Astrocyte of the cerebellum (primary cell): ENCODE measurements around the gene FOXP4.

Experiments used
- DNase-seq: peaks from one replicate; pipeline ENCODE4 v3.0.0-alpha.2; 2011; ENCODE audit warnings: low read depth
- H3K4me3 ChIP-seq: 2 replicates; pipeline ENCODE4 v1.5.1; 2011; ENCODE audit warnings: mild to moderate bottlenecking, low read depth, low read length, moderate library complexity
- in situ Hi-C: cut with HindIII; loops from 2 replicates; pipeline ENCODE4 v1.10.0; 2017; ENCODE audit warnings: low sequenced_read_pairs
- TF ChIP-seq, protein P1 (sequence below): IDR thresholded peaks from 2 replicates; pipeline ENCODE4 v1.5.1; 2012; ENCODE audit warnings: low read length, low read depth, moderate library complexity, mild to moderate bottlenecking; ENCODE audit errors: missing control alignments

FOXP4 gene

DNA sequence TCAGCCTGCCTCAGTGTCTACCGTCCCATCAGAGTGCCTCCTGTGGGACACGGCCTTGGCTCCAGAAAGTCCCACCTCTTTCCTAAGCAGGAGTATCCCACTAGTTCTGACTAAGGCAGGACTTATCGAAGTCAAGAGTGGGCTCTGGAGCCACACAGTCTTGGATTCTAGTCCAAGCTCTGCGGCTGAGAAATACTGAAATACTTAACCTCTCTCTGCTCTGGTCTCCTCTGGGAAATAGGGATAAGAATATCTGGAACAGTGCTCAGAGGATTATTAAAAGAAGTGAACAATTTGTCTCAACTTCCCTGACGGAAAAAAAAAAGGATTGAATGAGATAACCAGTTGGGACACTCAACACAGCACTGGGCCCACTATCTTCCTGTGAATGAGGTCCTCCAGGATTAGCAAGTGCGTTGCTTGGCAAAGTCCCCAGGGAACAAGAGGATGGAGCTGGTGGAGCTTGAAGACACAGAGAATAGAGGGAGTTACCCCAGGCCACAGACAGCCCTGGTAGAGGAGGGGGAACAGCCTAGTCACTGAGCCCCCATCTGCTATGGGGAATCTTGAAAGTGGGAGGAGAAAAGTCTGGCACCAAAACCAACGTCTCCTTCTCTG lies 34.6 kb upstream of the FOXP4 start:
- DNase-seq: no peak
- TF ChIP-seq, protein P1, sequence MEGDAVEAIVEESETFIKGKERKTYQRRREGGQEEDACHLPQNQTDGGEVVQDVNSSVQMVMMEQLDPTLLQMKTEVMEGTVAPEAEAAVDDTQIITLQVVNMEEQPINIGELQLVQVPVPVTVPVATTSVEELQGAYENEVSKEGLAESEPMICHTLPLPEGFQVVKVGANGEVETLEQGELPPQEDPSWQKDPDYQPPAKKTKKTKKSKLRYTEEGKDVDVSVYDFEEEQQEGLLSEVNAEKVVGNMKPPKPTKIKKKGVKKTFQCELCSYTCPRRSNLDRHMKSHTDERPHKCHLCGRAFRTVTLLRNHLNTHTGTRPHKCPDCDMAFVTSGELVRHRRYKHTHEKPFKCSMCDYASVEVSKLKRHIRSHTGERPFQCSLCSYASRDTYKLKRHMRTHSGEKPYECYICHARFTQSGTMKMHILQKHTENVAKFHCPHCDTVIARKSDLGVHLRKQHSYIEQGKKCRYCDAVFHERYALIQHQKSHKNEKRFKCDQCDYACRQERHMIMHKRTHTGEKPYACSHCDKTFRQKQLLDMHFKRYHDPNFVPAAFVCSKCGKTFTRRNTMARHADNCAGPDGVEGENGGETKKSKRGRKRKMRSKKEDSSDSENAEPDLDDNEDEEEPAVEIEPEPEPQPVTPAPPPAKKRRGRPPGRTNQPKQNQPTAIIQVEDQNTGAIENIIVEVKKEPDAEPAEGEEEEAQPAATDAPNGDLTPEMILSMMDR: no peak
- in situ Hi-C loops: no loop called here
- no peak overlapping the region for H3K4me3 ChIP-seq

DNA sequence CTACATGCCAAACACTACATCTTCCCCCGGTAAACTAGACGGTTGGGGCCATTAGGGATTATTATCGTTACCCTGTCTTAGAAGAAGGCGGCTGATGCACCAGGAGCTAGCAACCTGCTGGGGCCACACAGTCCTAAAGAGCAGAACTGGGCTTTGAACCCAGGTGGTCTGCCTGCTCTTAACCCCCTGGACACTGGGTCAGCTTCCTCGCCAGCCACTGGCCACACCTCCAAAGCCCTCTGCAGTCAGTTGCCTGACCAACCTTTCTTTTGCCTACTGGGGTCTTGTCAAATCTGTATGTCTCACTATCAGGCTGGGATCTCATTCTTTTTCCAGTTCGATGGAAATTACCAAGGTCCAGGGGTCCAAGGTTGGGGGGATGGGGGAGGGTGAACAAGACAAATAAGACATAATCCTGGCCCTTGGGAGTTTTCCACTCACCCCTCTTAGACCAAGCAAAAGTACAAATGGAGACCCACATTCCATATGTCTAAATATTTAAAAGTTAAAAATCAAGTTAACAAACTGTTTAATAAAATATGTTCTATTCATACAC lies 34.0 kb upstream of the FOXP4 start:
- no peak for DNase-seq
- in situ Hi-C loops: no loop called here
- TF ChIP-seq, protein P1: no peak
- H3K4me3 ChIP-seq: no peak overlapping the region

DNA sequence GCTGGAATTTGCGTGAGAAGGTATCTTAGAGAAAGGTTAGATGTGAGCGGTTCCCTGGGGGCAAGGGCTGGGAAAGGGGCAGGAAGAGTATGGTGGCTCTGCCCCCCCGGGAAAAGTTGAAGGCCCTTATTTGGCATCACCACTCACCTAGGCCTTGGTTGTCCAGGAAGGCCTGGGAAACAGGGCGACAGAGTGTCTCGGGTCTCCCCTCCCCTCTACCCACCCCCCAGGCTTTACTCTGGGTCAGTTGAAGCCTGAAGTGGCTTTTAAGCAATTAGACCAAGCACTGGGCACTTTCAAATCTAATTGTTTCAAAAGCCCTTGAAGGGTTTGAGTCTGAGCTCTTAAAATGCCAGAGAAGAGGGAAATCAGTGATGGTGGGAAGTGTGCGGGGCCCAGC lies 30.2 kb upstream of the FOXP4 start:
- in situ Hi-C loops: no loop called here
- no peak for DNase-seq
- TF ChIP-seq, protein P1: no peak
- H3K4me3 ChIP-seq: no peak overlapping the region

DNA sequence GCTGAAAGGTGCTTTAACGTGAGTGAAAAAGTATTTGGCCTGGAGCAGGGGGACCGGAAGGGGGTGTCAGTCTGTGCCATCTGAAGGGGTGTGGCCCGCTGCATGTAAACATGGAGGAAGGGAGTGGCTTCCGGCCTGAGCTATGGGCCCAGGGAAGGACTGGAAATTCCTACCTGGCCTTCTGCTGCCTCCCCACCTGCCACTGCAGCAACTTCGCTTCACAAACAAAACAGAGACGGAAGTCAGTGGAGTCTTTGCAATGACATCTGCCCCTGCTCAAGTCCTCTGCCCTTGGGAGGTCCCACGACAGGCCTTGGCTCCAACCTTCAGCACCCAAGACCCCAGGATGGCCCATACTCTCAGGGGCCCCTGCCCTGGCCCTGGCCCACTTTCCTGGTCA lies 28.1 kb upstream of the FOXP4 start:
- no peak overlapping the region for H3K4me3 ChIP-seq
- TF ChIP-seq, protein P1: no peak
- DNase-seq: no peak
- in situ Hi-C loops: no loop called here

DNA sequence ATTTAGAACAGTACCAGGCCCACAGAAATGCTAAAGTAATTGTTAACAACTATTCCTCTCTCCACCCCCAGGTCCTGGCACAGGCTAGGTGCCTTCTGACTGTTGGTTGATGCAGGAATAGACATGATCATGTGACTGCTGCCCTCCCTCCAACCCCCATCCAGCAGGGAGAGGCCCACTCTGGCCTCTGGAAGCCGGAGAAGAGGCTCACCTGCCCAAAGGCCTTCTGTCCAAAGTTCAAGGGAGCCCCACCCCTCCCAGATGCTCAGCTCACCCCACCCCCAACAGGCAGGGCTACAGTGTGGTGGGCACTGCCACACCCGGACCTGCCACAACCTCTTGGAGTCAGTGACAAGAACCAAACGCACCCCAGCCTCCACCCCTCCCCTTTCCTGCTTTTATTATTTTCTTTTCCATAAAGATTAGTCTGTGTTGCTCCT lies 26.9 kb upstream of the FOXP4 start:
- no peak overlapping the region for H3K4me3 ChIP-seq
- TF ChIP-seq, protein P1: no peak
- in situ Hi-C loops: no loop called here
- DNase-seq: no peak

DNA sequence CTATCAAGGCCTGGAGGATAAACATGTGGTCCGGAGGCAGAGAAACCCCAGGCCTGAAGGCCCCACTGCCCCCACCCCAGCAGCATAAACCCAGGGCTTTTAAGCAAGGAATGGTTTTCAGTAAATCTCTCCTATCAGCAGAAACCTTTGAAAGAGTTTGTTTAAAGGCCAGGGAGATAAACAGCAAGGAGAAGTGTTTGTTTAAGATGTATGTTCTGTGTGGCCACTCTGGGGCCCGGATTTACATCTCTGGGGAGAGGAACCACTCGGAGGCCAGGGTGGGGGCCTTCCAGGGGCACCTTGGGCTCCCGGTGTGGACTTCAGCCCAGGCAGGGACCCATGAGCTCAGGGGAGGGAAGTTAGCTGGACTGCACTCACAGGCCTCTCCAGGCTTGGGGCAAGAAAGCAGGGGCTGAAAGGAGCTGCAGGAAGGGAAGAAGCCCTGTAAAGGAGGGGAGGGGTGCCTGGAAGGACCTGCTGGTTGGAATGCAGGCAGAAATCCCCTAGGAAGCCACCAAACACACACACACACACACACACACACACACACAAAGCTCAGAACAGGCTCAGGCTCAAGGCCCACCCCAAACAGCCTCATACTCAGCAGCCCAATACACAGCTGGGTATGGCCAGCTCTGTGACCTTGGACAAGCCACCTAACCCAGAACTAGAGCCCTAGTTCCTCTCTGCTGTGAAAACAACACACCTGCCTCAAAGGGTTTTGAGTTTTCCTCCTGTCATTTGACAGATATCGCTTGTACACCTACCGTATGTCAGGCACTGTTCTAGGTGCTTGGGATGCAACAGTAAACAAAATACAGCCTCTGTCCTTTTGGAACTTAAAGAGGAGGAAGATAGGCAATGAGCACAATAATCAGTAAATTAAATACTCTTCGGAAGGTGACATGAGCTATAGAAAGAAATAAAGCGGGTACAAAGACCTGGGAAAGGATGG lies 26.2 kb upstream of the FOXP4 start:
- in situ Hi-C loops: no loop called here
- no peak for DNase-seq
- H3K4me3 ChIP-seq: no peak overlapping the region
- TF ChIP-seq, protein P1: no peak
